ENCODE measurements around the gene TMEM54.

DNA sequence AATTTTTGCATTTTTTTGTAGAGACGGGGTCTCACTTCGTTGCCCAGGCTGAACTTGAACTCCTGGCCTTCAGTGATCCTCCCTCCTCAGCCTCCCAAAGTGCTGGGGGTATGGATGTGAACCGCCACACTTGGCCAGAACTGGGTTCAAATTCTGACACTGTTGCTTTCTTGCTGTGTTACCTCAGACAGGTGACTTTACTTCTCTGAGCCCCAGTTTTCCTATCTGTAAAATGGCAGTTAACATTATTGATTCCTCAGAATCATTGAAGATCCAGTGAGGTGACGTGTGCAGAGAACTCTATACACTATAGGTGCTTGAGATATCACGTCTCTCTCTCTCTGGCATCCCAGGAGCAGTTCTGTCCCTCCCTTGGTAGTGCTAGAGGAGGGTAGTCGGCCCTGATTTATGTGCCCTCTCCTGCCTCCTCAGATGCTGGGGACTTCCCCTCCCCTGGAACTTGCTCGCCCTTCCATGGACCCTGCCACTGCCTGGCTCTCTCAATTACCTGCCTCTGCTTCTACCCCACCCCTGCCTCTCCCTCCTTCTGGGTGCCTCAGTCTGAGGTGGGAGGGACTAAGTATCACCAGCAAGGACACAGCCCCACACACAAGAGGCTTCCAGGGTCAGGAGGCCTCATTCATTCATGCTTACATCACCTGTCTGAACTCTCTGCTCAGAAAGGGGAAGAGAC is 17.7 kb downstream of the TMEM54 start:
- TF ChIP-seq, protein P1, sequence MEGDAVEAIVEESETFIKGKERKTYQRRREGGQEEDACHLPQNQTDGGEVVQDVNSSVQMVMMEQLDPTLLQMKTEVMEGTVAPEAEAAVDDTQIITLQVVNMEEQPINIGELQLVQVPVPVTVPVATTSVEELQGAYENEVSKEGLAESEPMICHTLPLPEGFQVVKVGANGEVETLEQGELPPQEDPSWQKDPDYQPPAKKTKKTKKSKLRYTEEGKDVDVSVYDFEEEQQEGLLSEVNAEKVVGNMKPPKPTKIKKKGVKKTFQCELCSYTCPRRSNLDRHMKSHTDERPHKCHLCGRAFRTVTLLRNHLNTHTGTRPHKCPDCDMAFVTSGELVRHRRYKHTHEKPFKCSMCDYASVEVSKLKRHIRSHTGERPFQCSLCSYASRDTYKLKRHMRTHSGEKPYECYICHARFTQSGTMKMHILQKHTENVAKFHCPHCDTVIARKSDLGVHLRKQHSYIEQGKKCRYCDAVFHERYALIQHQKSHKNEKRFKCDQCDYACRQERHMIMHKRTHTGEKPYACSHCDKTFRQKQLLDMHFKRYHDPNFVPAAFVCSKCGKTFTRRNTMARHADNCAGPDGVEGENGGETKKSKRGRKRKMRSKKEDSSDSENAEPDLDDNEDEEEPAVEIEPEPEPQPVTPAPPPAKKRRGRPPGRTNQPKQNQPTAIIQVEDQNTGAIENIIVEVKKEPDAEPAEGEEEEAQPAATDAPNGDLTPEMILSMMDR (conservative IDR thresholded peaks at IDR 0.05; ENCODE audit: low read depth in 2 of 2): no peak
- TF ChIP-seq EZH2phosphoT487 (IDR thresholded peaks at IDR 0.05; ENCODE audit: unreplicated experiment) (no peak), POLR2AphosphoS5 (IDR thresholded peaks at IDR 0.05; ENCODE audit: low read depth) (no peak)
